Dermis blood vessel endothelial cell (primary cell): Measurements from ENCODE around the gene ITK. TPM values are rescaled to one million over a fixed set of nuclear protein-coding genes. Genes with fewer than 3 reads are reported as not detected.

Experiments
- DNase-seq: peaks from one replicate; pipeline ENCODE4 v3.0.0; 2010
- total RNA-seq: library from RNA; depleted of rRNA; stranded (reverse); fragments of >200 nt; gene quantifications from 2 replicates; pipeline ENCODE4 v1.2.3, GENCODE V29; 2014

Gene ITK
- total RNA-seq, 1 donor from 2014 or later: not detected

DNA sequence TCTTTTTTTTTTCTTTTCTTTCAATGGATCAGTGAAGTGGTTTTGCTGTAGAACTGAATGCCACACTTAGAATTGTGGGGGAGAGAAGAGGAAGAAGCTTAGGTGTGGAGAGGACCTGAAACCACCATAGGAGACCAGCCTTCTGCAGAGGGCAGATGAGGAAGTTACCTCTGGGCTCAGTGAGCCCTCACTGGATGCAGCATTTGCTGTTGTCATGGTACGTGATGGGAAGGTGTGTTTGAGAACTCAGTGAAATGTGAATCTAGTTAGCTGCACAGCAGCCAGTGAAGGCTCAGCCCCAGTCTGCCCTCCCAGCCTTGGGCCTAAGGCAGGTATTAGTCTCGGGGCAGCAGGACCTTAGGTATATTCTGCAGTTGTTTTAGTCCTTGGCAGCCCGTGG is 102.8 kb downstream of the ITK start:
- DNase-seq: no peak

DNA sequence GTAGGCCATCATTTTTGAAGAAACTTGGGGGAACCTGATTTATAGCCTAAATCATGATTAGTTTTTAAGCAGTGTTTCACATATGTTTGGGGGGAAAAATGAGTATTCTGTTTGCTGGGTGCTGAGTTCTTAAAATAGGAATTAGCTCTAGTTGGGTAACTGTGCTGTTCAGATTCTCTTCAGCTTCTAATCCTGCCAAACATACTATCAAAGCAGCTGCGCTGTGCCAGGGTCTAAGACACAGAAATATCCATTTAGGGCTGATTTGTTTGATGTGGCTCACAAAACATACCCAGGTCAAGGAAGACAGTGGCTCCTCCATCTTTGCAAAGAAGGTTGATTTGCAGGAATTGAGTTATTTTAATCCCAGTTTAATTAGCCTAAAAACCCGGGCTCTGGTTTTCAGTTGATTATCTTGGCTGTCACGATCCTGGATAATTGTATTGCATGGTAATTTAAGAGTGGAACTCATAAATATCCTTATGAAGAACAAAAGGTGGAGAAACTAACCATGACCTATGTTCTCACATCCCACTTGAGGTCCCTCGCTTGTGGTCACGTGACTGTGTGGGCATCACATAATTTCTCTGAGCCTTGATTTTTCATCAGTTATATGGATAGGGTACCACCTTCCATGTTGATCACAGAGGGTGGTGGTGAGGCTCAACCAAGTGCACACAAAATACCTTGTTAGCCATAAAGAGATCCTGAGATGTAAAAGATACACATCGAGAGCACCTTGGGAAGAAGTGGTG is 104.0 kb downstream of the ITK start:
- DNase-seq: no peak

DNA sequence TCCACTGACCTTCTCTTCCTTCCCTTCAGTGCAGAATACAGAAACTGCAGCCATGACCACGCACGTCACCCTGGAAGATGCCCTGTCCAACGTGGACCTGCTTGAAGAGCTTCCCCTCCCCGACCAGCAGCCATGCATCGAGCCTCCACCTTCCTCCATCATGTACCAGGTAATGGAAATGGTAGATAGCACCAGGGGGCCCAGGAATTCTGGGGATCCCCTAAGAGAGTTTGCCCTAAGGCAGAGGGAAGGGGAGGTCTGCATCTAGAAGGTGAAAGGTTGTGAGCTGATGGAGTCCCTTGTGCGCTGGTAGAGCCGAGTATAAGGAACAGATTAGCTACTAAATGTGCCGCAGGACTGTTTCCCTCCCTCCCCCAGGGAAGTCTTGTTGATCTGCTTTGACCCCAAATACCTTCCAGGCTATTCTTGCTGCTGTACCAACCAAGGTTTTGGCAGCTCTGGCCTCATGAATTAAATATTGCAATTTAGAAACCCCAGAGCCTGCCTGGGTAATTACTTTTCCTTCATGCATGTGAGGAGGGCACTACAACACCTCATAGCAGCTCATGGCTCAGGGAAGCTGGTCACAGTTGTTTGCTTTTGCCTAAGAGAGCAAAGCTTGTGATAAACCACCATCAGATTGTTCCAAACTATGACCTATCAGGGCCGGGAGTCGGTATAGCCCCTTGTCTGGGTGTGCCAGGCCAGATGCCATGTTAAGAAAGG is 104.8 kb downstream of the ITK start:
- no peak for DNase-seq

DNA sequence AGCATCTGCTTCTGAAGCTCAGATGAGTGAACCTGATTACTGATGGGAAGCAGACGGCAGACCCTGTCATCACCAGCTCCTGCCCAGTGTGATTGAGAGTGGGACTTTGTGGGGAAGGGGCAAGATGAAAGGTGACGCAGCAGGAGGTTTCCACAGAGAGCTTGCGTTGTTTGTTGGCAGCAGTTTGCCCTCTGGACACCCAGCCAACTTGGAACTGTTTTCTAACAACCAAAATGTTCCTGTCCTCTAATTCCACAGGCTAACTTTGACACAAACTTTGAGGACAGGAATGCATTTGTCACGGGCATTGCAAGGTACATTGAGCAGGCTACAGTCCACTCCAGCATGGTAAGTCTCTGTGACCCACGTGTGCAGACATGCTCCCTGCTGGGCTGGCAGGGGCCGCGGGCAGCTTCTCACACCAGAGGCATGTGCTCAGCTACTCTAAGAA is 106.1 kb downstream of the ITK start:
- no peak for DNase-seq

DNA sequence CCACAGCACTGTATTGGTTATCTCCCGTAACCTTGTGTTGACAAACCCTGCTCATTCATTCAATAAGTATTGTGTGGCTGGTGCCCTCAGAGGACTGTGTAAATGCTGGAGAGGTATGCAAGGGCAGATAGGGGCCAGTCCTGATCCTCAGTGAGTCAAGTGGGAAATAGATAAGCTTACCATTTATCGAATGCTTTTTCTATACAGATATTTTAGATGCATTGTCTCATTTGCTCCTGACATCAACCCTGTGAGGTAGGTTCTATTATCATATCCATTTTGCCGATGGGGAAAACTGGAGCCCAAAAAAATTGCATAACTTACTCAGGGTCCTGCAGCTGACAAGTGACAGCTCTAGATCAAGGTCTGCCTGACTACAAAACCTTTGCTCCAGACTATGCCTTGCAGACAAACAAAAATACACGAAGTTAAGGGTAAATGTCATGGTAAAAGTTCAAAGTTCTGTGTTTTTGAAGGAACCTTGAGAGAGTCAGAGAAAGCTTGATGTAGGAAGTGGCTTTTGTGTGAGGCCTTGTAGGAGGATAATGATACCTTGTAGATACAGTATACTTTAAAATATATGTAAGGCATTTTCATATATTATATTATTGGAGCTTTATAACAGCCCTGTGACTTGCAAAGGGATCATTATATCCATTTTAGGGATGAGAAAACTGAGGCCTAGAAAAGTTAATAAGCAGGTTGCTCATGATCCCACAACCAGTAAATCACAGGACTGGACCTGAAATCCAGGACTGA is 107.9 kb downstream of the ITK start:
- no peak for DNase-seq

DNA sequence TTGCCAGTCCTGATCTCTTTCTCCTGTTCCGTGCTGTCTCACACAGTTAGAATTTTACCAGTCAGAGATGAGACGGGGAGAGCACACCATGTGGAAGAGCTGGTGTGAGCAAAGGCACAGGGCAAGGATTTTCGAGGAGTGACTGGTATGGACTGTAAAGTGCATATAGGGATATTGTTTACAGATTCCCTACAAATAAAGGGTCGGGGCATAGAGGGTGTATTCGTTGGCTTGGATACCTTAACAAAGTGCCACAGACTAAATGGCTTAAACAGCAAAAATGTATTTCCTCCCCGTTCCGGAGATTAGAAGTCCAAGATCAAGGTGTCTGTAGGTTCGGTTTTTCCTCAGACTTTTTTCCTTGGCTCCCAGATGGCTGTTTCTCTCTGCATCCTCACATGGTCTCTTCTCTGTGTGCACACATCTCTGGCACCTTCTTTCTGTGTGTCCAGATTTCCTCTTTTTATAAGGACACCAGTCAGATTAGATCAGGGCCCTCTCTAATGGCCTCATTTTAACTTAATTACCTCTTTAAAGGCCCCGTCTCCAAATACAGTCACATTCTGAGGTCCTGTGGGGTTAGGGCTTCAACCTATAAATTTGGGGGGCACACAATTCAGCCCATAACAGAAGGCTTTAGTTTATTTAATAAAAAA is 108.7 kb downstream of the ITK start:
- DNase-seq: no peak

DNA sequence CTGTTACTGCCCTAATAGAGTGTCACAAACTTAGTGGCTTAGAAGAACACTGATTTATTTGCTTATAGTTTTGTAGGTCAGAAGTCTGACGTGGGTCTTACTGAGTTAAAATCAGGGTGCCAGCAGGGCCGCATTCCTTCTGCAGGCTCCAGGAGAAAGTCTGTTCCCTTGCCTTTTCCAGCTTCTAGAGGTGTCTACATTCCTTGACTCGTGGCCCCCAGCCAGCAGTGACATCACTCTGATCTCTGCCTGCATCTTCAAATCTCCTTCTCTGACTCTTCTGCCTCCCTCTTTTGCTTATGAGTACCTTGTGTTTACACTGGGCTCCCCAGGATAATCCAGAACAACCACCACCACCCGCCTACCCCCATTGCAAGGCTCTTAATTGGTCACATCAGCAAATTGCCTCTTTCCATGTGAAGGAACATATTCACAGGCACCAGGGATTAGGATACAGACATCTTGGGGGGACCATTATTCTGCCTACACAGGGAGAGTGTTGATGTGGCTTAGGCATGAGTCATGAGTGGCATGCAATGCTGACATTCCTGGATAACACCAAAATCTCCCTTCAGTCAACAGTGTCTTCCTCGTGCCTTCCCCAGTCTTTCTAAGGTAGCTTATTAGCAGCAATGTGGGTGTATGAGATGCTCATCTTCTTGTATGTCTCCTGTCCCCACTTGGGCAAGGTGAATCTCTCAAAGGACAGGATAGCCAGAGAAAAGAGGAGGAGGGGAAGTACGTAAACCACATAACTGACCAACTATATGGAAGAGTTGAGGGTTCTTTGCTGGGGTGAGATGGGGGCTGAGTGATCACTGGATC is 109.7 kb downstream of the ITK start:
- DNase-seq: no peak

DNA sequence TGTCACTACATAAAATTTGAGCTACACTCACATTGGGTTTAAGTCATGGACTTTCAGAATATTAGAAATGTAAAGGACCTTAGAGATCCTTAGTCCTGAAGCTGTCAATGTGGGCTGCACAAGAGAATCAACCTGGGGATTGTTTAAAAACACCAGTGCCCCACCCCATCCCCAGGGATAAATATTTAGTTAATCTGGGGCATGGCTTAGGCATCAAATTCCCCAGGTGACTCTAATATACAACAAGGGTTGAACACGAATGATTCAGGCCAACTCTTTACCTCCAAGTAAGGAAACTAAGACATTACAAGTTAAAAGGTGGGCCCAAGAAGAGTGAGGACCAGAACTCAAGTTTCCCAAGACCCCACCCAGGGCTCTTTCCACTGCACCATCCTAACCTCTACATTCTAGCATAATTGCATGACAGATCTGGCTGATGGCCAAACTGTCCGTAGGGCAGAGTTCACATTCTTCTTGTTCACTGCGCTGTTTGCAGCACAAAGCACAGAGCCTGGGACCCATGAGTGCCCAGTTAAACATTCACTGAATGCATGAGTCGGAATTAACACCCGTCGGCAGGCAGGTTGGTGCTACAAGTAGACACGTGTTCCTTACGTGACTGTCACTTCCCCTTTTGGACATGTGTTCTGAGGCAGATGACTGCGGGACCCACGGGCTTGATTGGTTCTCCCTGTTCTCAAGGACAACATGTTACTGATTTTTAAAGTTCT is 110.5 kb downstream of the ITK start:
- DNase-seq: no peak

DNA sequence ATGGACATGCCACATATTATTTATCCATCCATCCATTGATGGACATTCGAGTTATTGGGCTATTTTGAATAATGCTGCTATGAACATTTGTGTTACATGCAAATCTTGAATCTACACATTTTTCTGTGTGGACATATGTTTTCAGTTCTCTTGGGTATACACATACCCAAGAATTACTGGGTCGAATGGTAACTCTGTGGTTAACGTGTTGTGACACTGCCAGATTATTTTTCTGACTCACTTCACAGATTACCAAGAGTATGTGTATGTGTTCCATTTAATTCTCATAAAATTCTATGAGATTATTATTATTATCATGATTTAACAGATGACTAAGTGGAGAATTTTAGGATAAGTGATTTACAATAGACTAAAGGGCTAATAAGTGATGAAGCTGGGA is 112.0 kb downstream of the ITK start:
- DNase-seq: no peak

DNA sequence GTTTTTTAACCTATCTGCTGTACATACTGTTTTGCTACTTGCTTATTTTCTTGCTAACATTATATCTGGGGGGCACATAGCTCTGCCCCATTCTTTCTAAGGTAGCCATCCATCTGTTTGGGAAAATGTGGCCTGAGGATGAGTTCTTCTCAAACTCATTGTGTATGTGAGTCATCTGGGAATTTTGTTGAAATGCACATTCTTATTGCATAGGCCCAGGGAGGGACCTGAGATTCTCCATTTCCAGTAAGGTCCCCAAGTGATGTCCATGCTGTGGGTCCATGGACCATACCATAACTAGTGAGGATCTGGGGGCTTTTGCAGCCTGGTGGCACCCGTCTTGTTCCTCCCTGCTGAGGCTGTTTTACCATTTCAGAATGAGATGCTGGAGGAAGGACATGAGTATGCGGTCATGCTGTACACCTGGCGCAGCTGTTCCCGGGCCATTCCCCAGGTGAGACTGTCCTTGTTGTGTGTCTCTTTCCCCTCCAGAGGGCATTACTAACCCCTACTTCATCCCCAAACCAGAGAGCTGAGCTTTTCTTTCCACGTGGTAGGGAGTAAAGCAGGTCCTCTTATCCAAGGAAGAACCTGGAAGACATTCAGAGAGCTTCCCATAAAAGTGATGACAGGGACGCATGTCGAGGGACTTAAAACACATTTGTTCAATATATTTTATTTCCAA is 113.9 kb downstream of the ITK start:
- no peak for DNase-seq

DNA sequence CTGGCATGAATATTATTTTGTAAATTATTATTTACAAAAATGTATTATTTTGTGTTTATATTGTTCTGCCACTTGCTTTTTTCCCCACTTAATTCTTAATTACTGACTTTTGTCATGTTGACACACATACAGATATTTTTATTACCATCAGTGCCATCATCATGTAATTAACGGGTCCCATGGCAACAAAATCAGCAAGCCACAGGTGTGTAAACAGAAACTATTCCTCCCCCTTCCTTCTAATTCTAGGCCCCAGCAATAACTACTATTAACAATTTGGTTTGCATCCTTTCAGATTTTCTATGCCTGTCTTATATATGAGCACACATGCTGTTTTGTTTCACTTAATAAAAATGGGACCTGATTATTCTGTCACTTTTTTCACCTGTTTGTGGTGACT is 114.6 kb downstream of the ITK start:
- no peak for DNase-seq

DNA sequence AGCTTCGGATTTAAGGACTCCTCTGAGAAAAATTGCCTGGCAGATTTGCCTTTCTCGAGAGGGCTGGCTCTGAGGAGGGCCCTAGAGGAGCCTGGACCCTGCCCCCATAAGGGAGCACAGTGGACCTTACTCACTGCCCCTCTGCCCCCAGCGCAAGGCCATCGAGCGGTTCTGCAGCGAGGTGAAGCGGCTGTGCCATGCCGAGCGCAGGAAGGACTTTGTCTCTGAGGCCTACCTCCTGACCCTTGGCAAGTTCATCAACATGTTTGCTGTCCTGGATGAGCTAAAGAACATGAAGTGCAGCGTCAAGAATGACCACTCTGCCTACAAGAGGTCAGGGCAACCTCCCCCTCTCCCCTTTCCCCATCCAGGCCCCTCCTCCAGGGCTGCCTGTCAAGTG is 119.9 kb downstream of the ITK start:
- DNase-seq: no peak

DNA sequence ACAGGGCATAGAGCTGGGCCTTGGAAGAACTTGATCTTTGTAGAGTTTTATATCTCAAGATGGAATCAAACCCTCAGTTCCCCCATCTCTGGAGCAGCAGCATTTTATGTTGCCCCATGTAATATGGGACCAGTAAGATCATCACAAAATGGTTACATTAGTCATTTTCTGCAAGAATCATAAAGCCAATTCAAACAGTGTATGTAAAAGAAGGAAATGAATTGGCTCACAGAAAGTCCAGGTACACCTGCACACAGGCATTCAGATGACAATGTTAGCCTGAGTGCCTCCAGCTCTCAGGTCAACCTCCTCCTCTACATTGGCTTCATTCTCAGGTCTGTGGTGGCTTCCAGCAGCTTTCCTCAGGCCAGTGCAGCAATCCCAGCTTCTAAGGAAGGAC is 120.4 kb downstream of the ITK start:
- no peak for DNase-seq

DNA sequence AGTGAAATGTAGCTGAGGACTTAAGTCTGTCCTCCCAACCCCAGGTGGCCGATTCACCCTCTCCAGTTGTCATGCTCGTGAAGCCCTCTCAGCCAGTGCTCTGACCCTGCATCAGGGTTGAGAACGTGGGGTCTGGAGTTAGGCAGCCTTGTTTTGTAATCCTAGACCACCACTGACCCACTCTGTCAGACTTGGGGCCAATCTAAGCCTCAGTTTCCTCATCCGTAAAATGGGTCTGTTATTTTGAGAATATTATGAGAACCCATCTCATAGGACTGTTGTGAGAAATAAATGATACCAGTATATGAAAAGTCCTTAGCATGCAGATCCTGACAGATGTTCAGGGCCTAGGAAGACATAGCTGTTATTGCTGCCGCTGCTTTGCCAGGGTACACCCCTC is 122.4 kb downstream of the ITK start:
- no peak for DNase-seq

DNA sequence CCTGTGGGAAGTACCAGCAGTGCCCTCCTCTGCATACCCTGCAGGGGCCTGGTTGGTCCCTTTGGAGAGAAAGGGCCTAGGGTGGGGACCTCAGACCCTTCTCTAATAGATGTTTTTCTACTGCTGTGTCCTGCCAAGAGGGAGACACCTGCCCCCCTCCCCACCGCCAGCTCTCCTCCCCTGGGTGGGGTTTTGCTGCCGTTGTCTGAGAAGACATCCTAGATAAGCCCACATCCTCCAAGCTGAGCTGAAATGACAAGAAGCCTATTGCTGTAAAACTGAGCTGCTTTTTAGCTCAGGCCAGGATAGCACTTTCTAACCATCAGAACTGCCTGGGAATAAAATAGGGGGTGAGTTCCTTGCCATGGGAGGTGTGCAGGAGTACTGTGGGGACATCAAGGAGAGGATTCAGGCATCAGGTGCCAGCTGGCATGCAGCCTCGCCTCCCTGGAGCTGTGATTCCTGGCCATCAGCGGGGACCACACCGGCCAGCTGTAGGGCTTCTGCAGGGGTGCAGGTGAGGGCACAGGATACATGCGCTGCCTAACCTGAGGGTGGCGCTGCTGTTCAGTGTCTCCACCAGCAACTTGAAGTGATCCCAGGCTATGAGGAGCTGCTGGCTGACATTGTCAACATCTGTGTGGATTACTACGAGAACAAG is 123.2 kb downstream of the ITK start:
- no peak for DNase-seq

Other genes starting within 250 kb of the ITK start
- gene TIMD4, start 217.6 kb upstream of the ITK start, total RNA-seq: not detected in 2 replicates
- gene HAVCR1, start 121.7 kb upstream of the ITK start, total RNA-seq: 0.28 and 1.0 TPM in 2 replicates
- under 0.01 and 0.09 TPM in 2 replicates for gene HAVCR2, start 71.8 kb upstream of the ITK start, total RNA-seq
- gene MED7, start 38.0 kb upstream of the ITK start, total RNA-seq: 7.7 and 7.8 TPM in 2 replicates
- gene GARIN3, start 14.6 kb upstream of the ITK start, total RNA-seq: not detected in 2 replicates
- gene CYFIP2, start 85.3 kb downstream of the ITK start, total RNA-seq: 11.7 and 12.6 TPM in 2 replicates